Effector memory CD8-positive, alpha-beta T cell (primary cell): ENCODE data around the gene SELPLG.
"Not testable (repeated sequence)": the region's sequence is repeated elsewhere in the genome, so short reads cannot be mapped to it uniquely, and the experiment has no call there.

Experiments
- ATAC-seq: fragments of 150-1000 bp; cut with Tn5 transposase; replicated peaks from 2 replicates; pipeline ENCODE4 v1.10.0; 2021; ENCODE audit warnings: mild to moderate bottlenecking, moderate library complexity
- DNase-seq, 3 experiments: peaks; one replicate each; pipeline ENCODE4 v3.0.0; 2021
- H3K27ac Mint-ChIP-seq, 2 donors: one replicate each; pipeline ENCODE4 v1.8.0; 2022; ENCODE audit warnings: mild to moderate bottlenecking in 2 of 2, mixed read lengths in 2 of 2, moderate library complexity in 2 of 2
- H3K27me3 Mint-ChIP-seq, 2 donors: one replicate each; pipeline ENCODE4 v1.8.0; 2022; ENCODE audit warnings: mixed read lengths in 2 of 2
- H3K36me3 Mint-ChIP-seq: one replicate; pipeline ENCODE4 v1.8.0; 2022; ENCODE audit warnings: mild to moderate bottlenecking, moderate library complexity, mixed read lengths; ENCODE audit not compliant: insufficient read depth
- H3K4me1 Mint-ChIP-seq, 2 donors: one replicate each; pipeline ENCODE4 v1.8.0; 2022; ENCODE audit warnings: low read depth in 2 of 2, mixed read lengths in 2 of 2
- H3K4me3 Mint-ChIP-seq, 2 donors: one replicate each; pipeline ENCODE4 v1.8.0; 2022; ENCODE audit warnings: mild to moderate bottlenecking in 2 of 2, mixed read lengths in 2 of 2, moderate library complexity in 2 of 2
- H3K9me3 Mint-ChIP-seq, 2 donors: one replicate each; pipeline ENCODE4 v1.8.0; 2022; ENCODE audit warnings: mixed read lengths in 2 of 2

SELPLG gene

GRCh38 chr12:108596854-108597558 lies 36.7 kb downstream of the SELPLG start:
- Mint-ChIP-seq H3K4me3 (no peak overlapping the region), H3K27ac (no peak overlapping the region), H3K27me3 (no peaks in the 10 kb centered on the region), H3K4me1 (no peaks in the 10 kb centered on the region), H3K9me3 (no peaks in the 10 kb centered on the region), H3K36me3 (peaks cover 2% of the 10 kb centered on the region)
- ATAC-seq (no peak), DNase-seq (no peak)

- no peaks in the 10 kb centered on the region for H3K9me3 Mint-ChIP-seq
- H3K27me3 Mint-ChIP-seq = no peaks in the 10 kb centered on the region
- ATAC-seq (no peak), DNase-seq (no peak)
- peaks cover 2% of the 10 kb centered on the region for H3K36me3 Mint-ChIP-seq
- H3K4me1 Mint-ChIP-seq = no peaks in the 10 kb centered on the region
- no peak overlapping the region for H3K4me3 Mint-ChIP-seq
- no peak overlapping the region for H3K27ac Mint-ChIP-seq
Measured at GRCh38 chr12:108595711-108596647, 37.7 kb downstream of the SELPLG start.

DNA sequence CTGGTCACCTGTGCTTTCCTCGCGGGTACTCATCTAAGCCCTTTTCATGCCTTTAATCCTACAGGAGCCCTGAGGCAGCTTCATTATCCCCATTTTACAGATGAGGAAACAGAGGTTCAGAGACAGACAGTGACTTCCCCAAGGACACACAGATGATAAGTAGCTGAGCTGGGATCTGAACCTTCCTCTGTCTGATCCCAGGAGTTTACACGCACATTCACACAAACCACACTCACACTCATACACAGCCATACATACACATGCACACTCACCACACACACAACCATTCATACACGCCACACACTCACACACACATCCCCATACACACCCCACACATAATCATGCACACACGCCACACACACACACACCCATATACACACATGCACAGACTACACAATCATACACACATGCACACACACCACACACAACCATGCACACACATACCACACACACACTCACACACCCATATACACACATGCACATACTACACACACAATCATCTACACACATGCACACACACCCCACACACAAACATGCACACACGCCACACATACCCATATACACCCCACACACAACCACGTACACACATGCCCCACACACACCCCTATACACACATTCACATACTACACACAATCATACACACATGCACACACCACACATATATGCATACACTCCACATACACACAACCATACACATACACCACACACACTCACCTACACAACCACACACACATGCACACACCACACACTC lies 38.6 kb downstream of the SELPLG start:
- Mint-ChIP-seq H3K4me1 (no peaks in the 10 kb centered on the region), H3K27ac (no peak overlapping the region), H3K27me3 (no peaks in the 10 kb centered on the region), H3K9me3 (no peaks in the 10 kb centered on the region), H3K4me3 (no peak overlapping the region), H3K36me3 (peaks cover 2% of the 10 kb centered on the region)
- no peak for ATAC-seq
- no peak for DNase-seq

DNA sequence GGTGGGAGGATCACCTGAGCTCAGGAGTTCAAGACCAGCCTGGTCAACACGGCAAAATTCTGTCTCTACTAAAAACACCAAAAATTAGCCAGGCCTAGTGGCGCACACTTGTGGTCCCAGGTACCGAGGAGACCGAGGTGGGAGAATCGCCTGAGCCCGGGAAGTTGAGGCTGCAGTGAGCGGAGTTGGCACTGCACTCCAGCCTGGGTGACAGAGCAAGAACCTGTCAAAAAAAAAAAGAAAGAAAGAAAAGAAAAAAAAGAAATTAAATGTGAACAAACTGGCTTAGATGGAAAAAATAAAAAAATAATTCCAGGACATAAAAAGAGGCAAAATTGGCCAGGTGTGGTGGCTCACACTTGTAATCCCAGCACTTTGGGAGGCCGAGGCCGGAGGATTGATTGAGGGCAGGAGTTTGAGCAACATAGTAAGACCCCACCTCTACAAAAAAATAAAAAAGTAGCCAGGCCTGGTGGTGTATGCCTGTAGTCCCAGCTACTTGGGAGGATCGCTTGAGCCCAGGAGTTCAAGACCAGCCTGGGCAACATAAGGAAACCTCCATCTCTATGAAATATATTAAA lies 39.3 kb downstream of the SELPLG start:
- Mint-ChIP-seq H3K27me3 (no peaks in the 10 kb centered on the region), H3K4me3 (no peak overlapping the region), H3K4me1 (no peaks in the 10 kb centered on the region), H3K36me3 (no peaks in the 10 kb centered on the region), H3K9me3 (no peaks in the 10 kb centered on the region), H3K27ac (peak overlapping the region in 1 of 2 donors; percentile 15)
- DNase-seq (no peak), ATAC-seq (no peak)

DNA sequence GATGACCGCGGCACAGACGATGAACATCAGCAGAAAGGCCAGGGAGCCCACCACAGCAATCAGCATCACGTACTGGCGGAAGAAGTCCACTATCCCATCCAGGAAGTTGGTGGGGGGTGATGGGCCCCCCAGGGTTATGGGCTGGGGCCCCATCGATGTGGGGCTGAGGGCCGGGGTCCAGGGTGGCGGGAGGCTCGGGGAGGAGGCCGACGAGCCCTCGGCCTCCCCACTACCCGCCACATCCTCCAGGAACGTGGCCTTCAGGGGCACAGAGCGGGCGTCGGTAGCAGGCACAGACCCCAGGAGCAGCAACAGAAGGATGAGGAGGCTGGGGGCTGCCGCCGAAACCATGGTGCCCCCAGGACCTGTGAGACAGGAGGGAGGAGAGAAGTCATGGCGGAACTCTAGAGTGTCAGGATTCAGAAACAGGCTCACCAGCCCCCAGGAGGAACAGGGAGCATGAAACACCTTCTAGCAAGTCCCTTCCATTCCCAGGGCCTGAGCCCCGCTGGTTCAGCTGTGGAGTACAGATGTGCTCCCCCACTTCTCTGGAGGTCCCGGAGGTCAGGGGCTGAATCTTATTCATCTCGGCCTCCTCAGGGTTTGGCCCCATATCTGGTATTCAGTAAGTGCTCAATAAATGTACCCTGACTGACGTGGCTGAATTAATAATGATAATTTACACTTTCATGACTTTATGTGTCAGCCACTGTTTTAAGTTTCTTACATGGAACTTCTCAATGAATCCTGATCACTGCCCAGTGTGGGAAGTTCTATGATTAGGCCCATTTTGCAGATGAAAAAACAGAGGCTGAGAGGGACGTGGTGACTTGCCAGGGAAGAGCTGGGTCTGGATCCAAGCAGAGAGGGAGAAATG lies 41.4 kb downstream of the SELPLG start:
- Mint-ChIP-seq H3K4me1 (no peaks in the 10 kb centered on the region), H3K27ac (no peak overlapping the region)

GRCh38 chr12:108591267-108591980 lies 42.3 kb downstream of the SELPLG start:
- ATAC-seq (no peak), DNase-seq (no peak)
- Mint-ChIP-seq H3K4me1 (no peaks in the 10 kb centered on the region), H3K27me3 (peaks cover 0 to 11% of the 10 kb centered on the region in 2 donors), H3K4me3 (no peak overlapping the region), H3K36me3 (no peaks in the 10 kb centered on the region), H3K27ac (no peak overlapping the region), H3K9me3 (no peaks in the 10 kb centered on the region)

More for the DNA sequence above, 41.4 kb downstream of the SELPLG start:
- Mint-ChIP-seq H3K27me3 (peaks cover 0 to 10% of the 10 kb centered on the region in 2 donors), H3K4me3 (no peak overlapping the region), H3K9me3 (no peaks in the 10 kb centered on the region), H3K36me3 (no peaks in the 10 kb centered on the region)
- DNase-seq = no peak
- ATAC-seq = no peak

GRCh38 chr12:108590463-108590862 lies 43.2 kb downstream of the SELPLG start:
- peaks cover 0 to 18% of the 10 kb centered on the region in 2 donors for H3K27me3 Mint-ChIP-seq
- DNase-seq, ATAC-seq, H3K4me1 Mint-ChIP-seq, H3K9me3 Mint-ChIP-seq, H3K36me3 Mint-ChIP-seq, H3K27ac Mint-ChIP-seq, H3K4me3 Mint-ChIP-seq: not testable (repeated sequence)

DNA sequence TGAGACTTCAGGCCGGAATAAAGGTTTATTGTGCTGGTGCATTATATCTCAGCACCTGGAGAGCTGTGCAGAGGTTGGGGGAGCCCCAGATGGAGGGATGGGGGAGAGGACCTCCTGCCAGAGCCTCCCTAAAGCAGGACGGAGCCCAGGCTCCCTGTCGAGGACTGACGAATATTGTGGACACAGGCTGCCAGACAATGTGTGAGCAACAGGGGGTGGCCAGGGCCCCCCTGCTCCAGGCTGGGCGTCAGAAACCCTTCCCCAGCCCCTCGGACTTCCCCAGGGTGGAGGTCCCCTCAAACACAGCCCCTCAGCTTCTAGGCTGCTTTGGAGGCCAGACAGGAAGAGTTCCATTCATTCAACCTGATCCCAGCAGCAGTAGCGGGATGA lies 43.9 kb downstream of the SELPLG start:
- Mint-ChIP-seq H3K4me1 (no peaks in the 10 kb centered on the region), H3K9me3 (no peaks in the 10 kb centered on the region), H3K4me3 (no peak overlapping the region), H3K36me3 (no peaks in the 10 kb centered on the region), H3K27ac (no peak overlapping the region), H3K27me3 (peaks cover 3 to 18% of the 10 kb centered on the region in 2 donors)
- DNase-seq (no peak), ATAC-seq (no peak)

DNA sequence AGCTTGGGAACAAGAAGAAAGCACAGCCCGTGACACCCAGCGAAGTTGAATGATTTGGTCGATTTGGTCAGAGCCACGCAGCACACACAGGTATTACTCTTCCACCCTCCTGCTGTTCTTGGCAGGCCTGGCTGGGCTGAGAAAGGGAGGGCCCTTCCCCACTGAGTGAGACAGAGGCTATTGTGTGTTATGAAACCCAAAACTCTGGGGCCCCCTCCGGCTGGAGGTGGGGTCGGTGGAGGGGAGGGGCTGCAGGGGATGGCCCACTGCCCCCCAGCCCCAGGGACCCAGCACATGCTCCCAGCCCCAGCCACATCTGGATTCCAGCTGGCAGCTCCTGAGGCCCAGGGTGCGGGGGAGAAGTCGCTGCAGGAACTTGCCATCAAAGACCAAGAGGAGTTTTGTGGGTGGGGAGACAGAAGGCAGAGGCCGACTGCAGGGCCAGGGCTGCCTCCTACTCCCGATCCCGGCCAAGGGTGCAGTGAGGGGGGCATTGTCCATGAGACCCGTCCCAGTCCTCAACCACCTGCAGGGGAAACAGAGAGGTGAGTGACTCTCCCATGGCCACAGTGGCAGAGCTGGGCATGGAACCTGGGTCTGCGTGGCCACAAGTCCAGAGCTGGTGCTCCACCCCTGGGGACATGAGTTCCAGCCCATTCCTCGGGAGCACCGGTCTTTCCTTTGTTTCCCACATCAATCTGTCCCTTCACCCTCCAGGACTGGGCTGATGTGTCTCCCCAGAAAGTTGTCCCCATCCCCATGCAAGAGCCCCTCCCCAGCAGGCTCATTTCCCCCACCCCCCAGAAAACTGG lies 44.5 kb downstream of the SELPLG start:
- Mint-ChIP-seq H3K36me3 (no peaks in the 10 kb centered on the region), H3K4me1 (no peaks in the 10 kb centered on the region), H3K27ac (no peak overlapping the region), H3K27me3 (peaks cover 6 to 18% of the 10 kb centered on the region in 2 donors), H3K9me3 (no peaks in the 10 kb centered on the region), H3K4me3 (no peak overlapping the region)
- ATAC-seq (no peak), DNase-seq (no peak)

GRCh38 chr12:108587826-108588225 lies 45.9 kb downstream of the SELPLG start:
- Mint-ChIP-seq H3K36me3 (no peaks in the 10 kb centered on the region), H3K9me3 (no peaks in the 10 kb centered on the region), H3K27ac (no peak overlapping the region), H3K4me3 (no peak overlapping the region), H3K4me1 (no peaks in the 10 kb centered on the region), H3K27me3 (peaks cover 6 to 18% of the 10 kb centered on the region in 2 donors)
- no peak for ATAC-seq
- no peak for DNase-seq

DNA sequence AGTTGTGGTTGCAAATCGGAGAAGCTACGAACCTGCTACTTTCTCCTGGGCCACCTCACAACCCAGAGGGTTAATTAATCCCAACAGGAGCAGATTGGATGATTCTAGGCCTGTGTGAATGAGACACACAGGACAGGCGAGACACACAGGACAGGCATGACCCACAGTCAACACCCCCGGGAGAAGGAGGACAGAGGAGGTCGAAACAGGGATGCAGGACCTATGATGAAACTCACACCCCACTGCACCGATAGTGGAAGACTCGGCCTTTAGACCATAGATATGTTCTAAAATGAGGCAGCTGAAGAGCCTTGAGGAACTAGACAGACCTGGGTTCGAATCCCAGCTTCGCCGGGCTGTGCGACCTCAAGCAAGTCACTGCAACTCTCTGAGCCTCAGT lies 47.4 kb downstream of the SELPLG start:
- Mint-ChIP-seq H3K36me3 (no peaks in the 10 kb centered on the region), H3K27ac (no peak overlapping the region), H3K4me1 (no peaks in the 10 kb centered on the region), H3K9me3 (no peaks in the 10 kb centered on the region), H3K4me3 (no peak overlapping the region), H3K27me3 (peaks cover 6 to 18% of the 10 kb centered on the region in 2 donors)
- no peak for ATAC-seq
- DNase-seq = no peak
